Measurements from ENCODE around the gene HK1.

The HK1 gene

DNA sequence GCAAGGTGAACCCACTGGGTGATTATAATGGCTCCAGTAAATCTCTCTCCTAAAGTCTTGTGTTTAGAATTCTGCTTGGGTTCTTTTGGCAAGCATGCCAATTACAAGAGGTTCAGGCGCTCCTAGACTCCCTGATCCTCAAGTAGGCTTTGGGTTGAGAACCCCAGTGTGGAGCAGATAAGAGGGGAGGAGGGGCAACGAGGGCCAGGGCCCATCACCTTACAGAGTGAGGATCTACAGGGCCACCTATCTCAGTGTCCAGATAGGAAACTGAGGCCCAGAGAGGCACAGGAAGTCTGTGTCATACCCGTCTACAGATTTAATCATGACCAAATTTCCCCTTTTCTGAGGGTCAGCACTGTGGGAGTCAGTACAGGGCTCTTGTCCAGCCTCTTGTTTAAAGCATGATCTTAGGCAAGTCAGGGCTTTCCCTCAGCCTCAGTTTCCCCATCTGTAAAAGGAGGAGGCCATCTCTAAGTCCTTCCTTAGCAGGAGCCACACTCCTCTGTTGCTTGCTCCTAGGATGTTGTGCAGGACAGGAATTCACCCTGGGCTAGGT, 134.0 kb downstream of the HK1 start:
- TF ChIP-seq, protein P1, sequence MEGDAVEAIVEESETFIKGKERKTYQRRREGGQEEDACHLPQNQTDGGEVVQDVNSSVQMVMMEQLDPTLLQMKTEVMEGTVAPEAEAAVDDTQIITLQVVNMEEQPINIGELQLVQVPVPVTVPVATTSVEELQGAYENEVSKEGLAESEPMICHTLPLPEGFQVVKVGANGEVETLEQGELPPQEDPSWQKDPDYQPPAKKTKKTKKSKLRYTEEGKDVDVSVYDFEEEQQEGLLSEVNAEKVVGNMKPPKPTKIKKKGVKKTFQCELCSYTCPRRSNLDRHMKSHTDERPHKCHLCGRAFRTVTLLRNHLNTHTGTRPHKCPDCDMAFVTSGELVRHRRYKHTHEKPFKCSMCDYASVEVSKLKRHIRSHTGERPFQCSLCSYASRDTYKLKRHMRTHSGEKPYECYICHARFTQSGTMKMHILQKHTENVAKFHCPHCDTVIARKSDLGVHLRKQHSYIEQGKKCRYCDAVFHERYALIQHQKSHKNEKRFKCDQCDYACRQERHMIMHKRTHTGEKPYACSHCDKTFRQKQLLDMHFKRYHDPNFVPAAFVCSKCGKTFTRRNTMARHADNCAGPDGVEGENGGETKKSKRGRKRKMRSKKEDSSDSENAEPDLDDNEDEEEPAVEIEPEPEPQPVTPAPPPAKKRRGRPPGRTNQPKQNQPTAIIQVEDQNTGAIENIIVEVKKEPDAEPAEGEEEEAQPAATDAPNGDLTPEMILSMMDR (IDR thresholded peaks at IDR 0.05): no peak

DNA sequence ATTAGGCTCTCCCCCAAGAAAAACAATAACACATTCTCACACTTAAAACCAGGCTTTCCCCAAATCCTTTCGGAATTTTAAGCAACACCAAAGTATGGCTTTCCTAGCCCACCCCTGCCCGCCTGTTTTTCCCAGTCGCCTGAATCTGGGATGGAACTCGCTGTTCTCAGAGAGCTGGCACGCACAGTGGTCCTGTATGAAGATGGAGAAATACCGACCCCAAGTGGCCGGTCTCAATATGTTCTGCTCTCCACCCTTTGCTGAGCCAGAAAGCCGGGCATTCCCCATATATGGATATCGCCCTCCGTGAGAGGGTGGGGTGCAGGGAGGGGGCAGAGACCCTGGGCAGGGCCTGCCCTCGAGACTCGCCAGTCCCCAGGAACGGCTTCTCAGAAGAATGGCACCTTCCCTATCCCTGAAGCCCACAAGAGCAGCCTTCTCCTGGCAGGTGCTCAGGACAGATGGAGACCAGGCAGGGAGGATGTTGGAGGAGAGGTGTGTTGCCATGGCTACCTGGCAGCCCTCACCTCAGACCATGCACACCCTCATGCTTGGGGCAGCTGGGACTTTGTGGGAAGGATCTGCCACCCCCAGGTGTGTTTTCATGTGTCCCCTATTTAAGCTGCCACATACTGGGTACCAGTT, 135.0 kb downstream of the HK1 start:
- TF ChIP-seq, protein P1 (IDR thresholded peaks at IDR 0.05): peak; percentile 35; the same call in 1 of the 2 replicates

DNA sequence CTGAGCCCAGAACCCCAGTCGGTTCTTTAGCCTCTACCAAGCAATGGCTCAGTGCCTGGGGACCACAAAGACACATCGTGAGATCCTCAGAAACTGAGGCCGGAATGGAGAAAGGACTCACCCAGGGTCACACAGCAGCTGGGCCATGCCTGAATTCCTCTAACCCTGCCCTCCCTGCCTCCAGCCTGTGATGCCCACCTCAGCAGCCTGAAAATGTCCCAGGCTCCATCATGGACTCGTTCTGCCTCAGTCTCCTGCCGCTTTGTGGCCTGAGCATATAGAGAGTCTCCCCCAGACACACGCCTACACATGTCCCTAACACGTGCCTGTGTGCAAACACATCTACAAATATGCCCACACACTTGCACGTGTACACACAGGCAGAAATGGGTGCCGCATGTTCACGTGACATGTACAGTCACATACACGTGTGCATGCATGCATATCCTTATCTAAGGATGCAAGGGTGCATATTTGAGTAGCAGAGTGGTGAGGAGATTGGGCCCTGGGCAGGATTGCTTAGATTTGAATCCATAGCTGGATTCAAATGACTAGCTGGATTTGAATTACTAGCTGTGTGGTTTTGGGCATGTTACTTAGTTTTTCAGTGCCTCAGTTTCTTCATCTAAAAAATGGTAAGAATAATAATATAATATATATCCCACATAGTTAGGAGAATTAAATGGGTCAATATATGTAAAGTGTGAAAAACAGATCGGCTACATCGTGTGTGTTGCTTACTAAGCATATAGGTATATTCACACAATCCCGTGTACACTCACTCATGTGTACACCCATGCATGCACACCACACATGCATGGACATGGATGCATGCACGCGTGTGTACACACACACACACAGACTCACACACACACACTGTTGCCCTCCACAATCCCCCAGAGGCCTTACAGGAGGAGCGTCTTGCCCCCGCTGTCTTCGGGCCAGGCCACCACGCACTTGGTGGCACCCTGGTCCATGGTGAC, 136.0 kb downstream of the HK1 start:
- TF ChIP-seq, protein P1 (IDR thresholded peaks at IDR 0.05): no peak

DNA sequence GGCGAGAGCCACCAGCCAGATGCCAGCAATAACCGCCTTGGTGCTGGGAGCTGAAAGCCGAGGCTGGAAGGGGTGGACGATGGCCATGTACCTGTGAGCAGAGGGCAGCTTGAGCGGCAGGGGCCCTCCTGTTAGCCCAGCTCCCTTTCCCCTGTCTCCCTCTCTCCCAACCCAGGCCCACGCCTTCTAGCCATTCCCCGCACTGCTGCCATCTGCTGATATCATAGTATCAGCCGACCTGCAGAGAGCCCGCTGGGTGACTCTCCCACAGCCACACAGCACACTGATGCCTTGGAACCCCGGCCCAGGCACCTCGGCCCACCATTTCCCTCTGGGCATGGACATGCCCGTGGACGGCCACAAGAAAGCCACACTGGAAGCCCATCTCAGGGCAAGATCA, 136.8 kb downstream of the HK1 start:
- TF ChIP-seq, protein P1 (IDR thresholded peaks at IDR 0.05): no peak

DNA sequence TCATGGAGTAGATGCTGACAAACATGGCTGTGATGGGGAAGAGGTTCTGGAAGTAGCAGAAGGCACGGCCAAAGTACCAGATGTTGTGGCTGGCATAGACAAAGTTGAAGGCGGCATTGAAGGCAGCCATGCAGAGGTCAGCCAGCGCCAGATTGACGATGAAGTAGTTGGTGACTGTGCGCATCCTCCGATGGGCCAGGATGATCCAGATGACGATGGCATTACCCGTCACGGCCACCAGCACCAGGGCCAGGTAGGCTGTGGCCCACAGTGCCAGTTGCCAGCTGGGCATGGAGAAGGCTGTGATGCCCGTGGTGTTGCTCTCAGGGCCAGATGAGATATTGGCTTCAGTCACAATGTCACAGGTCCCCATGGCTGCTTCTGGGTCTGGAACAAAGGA, 137.7 kb downstream of the HK1 start:
- TF ChIP-seq, protein P1 (IDR thresholded peaks at IDR 0.05): no peak

DNA sequence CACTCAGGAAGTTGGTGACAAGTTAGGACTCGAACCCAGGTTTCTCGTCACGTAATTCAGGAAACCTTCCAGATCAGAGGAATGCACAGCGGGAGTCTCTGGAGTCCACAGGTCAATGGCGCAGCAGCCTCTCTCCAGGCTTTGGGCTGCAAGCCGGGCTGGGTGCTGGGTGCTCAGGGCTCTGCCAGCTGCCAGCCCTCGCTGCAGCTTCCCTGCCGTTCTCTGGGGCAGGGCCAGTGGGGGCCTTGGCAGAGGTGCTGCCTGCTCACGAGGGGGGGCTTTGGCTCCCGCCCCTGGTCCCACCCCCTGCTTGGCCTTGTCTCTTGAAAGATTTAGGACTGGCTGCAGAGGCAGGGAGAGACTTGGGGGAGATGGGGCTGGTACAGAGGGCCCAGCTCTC, 138.4 kb downstream of the HK1 start, which contains the start of gene TACR2:
Gene TACR2, minus strand, starts transcription at position 224 of the 400 bp plus-strand sequence. CDS start 595 bp downstream, outside the sequence.
- TF ChIP-seq, protein P1 (IDR thresholded peaks at IDR 0.05): no peak

DNA sequence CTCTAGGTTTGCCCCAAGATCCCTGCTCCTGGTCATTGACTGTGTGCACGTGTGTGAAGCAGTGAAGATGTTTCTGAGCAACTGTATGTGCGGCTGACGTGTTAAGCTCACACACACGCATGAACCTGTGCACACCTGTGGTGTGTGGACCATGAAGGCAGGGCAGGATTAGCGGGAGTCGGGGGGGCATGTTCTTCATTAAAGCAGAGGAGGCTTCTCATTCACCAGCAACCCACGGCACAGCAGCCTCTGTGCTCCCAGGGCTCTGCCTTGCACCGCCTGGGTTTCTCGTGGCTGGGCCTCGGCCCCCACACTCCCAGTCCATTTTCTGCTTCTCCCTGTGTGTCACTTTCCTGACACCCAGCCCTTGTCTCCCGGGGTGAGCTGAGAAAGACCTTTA, 139.2 kb downstream of the HK1 start:
- TF ChIP-seq, protein P1 (IDR thresholded peaks at IDR 0.05): no peak
